Measurements from ENCODE around the gene ACSF2. TPM values are rescaled to one million over a fixed set of nuclear protein-coding genes. Genes with fewer than 3 reads are reported as not detected.

The ACSF2 gene
- total and polyA plus RNA-seq, 2 of the 13 experiments (the other 11 are each of a cell fraction or from before 2014, with no cell fraction given), result 87.3 to 109 TPM

GRCh38 chr17:50428831-50429424, 2.9 kb downstream of the ACSF2 start (continued):
- peak; percentile 94 for TF ChIP-seq ZNF605 (CRISPR knock-in tag; IDR thresholded peaks at IDR 0.05)
- peak; percentile 82 for TF ChIP-seq MLX (CRISPR knock-in tag; IDR thresholded peaks at IDR 0.05)
- TF ChIP-seq CCAR2 (optimal IDR thresholded peaks at IDR 0.05; ENCODE audit: low read depth, low read length), result no peak
- no peak for TF ChIP-seq SETDB1 (CRISPR knock-in tag; IDR thresholded peaks at IDR 0.05; ENCODE audit: borderline replicate concordance)
- peak; percentile 61 for TF ChIP-seq PBX2 (CRISPR knock-in tag; IDR thresholded peaks at IDR 0.05)
- TF ChIP-seq ZNF460 (CRISPR knock-in tag; IDR thresholded peaks at IDR 0.05; ENCODE audit: borderline replicate concordance), result no peak; the same call in 1 of the 2 replicates
- TF ChIP-seq MIXL1 (CRISPR knock-in tag; IDR thresholded peaks at IDR 0.05), result peak; percentile 96
- peak; percentile 61; the same call in 1 of the 2 replicates for TF ChIP-seq SNAPC5 (CRISPR knock-in tag; IDR thresholded peaks at IDR 0.05; ENCODE audit: borderline replicate concordance)
- peak; percentile 50; the same call in 1 of the 2 replicates for TF ChIP-seq ZBTB38 (CRISPR knock-in tag; IDR thresholded peaks at IDR 0.05)
- TF ChIP-seq RARG (CRISPR knock-in tag; IDR thresholded peaks at IDR 0.05; ENCODE audit: low read depth), result no peak
- TF ChIP-seq, protein P1, sequence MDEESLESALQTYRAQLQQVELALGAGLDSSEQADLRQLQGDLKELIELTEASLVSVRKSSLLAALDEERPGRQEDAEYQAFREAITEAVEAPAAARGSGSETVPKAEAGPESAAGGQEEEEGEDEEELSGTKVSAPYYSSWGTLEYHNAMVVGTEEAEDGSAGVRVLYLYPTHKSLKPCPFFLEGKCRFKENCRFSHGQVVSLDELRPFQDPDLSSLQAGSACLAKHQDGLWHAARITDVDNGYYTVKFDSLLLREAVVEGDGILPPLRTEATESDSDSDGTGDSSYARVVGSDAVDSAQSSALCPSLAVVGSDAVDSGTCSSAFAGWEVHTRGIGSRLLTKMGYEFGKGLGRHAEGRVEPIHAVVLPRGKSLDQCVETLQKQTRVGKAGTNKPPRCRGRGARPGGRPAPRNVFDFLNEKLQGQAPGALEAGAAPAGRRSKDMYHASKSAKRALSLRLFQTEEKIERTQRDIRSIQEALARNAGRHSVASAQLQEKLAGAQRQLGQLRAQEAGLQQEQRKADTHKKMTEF (CRISPR knock-in tag; IDR thresholded peaks at IDR 0.05), result peak; percentile 94
- TF ChIP-seq, protein P2, sequence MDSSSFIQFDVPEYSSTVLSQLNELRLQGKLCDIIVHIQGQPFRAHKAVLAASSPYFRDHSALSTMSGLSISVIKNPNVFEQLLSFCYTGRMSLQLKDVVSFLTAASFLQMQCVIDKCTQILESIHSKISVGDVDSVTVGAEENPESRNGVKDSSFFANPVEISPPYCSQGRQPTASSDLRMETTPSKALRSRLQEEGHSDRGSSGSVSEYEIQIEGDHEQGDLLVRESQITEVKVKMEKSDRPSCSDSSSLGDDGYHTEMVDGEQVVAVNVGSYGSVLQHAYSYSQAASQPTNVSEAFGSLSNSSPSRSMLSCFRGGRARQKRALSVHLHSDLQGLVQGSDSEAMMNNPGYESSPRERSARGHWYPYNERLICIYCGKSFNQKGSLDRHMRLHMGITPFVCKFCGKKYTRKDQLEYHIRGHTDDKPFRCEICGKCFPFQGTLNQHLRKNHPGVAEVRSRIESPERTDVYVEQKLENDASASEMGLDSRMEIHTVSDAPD (CRISPR knock-in tag; IDR thresholded peaks at IDR 0.05), result peak; percentile 99
- TF ChIP-seq ZFP82 (CRISPR knock-in tag; IDR thresholded peaks at IDR 0.05; ENCODE audit: borderline replicate concordance), result no peak
- peak; percentile 13; the same call in 1 of the 2 replicates for TF ChIP-seq FOXP1 (IDR thresholded peaks at IDR 0.05)
- peak; percentile 84 for TF ChIP-seq FOXP1 (CRISPR knock-in tag; IDR thresholded peaks at IDR 0.05)
- TF ChIP-seq ZNF562 (CRISPR knock-in tag; IDR thresholded peaks at IDR 0.05; ENCODE audit: borderline replicate concordance), result no peak
- TF ChIP-seq BRCA1 (CRISPR knock-in tag; IDR thresholded peaks at IDR 0.05), result no peak
- TF ChIP-seq, protein P3, sequence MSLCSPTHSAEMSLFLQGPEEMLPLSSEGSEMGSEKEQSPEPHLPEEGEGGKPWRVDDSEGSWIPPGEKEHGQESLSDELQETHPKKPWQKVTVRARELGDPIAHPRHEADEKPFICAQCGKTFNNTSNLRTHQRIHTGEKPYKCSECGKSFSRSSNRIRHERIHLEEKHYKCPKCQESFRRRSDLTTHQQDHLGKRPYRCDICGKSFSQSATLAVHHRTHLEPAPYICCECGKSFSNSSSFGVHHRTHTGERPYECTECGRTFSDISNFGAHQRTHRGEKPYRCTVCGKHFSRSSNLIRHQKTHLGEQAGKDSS (CRISPR knock-in tag; IDR thresholded peaks at IDR 0.05; ENCODE audit: borderline replicate concordance, low read depth), result peak; percentile 92
- no peak for TF ChIP-seq ZNF816 (CRISPR knock-in tag; IDR thresholded peaks at IDR 0.05; ENCODE audit: borderline replicate concordance)
- TF ChIP-seq, protein P4, sequence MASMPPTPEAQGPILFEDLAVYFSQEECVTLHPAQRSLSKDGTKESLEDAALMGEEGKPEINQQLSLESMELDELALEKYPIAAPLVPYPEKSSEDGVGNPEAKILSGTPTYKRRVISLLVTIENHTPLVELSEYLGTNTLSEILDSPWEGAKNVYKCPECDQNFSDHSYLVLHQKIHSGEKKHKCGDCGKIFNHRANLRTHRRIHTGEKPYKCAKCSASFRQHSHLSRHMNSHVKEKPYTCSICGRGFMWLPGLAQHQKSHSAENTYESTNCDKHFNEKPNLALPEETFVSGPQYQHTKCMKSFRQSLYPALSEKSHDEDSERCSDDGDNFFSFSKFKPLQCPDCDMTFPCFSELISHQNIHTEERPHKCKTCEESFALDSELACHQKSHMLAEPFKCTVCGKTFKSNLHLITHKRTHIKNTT (CRISPR knock-in tag; IDR thresholded peaks at IDR 0.05), result no peak
- no peak for TF ChIP-seq ZBTB46 (CRISPR knock-in tag; IDR thresholded peaks at IDR 0.05; ENCODE audit: borderline replicate concordance)
- TF ChIP-seq MAFF (IDR thresholded peaks at IDR 0.05; ENCODE audit: low read depth, low read length), result no peak

All from HepG2 (cell line).